HEK293 (cell line): Measurements from ENCODE around the gene RNF4.
"Not testable (repeated sequence)": the region's sequence is repeated elsewhere in the genome, so short reads cannot be mapped to it uniquely, and the experiment has no call there.

Experiments
- CTCF ChIA-PET: fragments of 350-600 bp; formaldehyde crosslinking; extraction: SDS; loops from one replicate; lab custom pipeline; 2021; ENCODE audit warnings: antibody characterized with exemption; lab: Yijun Ruan, JAX
- POLR2A ChIA-PET: fragments of 300-600 bp; formaldehyde crosslinking; extraction: SDS; loops from one replicate; lab custom pipeline; 2020; ENCODE audit warnings: antibody characterized with exemption, inconsistent platforms; lab: Yijun Ruan, JAX
- H3K27ac ChIP-seq: fragments of 200-500 bp; sonication (Bioruptor generic); 2 replicates; pipeline ENCODE4 v1.5.1; 2014; ENCODE audit warnings: low read depth, low read length, control low read depth, inconsistent platforms; ENCODE audit errors: extremely low read depth
- H3K36me3 ChIP-seq, 2 experiments: fragments of 200-500 bp in 1 of 2; sonication (Bioruptor generic) in 1 of 2; 1 replicate in 1 of 2; 2 replicates in 1 of 2; pipeline ENCODE4 v1.5.1; 2014 to 2017; ENCODE audit warnings: inconsistent platforms in 2 of 2, low read length in 2 of 2; ENCODE audit not compliant: control insufficient read depth in 2 of 2, insufficient read depth in 1 of 2
- H3K4me1 ChIP-seq: fragments of 200-500 bp; sonication (Bioruptor generic); 2 replicates; pipeline ENCODE4 v1.5.1; 2014; ENCODE audit warnings: mild to moderate bottlenecking, low read length, inconsistent platforms; ENCODE audit not compliant: control insufficient read depth, insufficient read depth
- H3K4me3 ChIP-seq: 2 replicates; pipeline ENCODE4 v1.5.1; 2011; ENCODE audit warnings: low read depth, mild to moderate bottlenecking, control low read depth, low read length, moderate library complexity
- H3K9me3 ChIP-seq: fragments of 200-500 bp; sonication (Bioruptor generic); 2 replicates; pipeline ENCODE4 v1.5.1; 2014; ENCODE audit warnings: low read depth, low read length, inconsistent platforms; ENCODE audit not compliant: control insufficient read depth, insufficient read depth
- BCL6B ChIP-seq: fragments of 450-650 bp; formaldehyde crosslinking; IDR thresholded peaks from 2 replicates; pipeline ENCODE4 v1.5.1; 2017; ENCODE audit warnings: missing biosample characterization, missing genetic modification characterization
- CTCF ChIP-seq: fragments of 450-650 bp; formaldehyde crosslinking; IDR thresholded peaks from 2 replicates; pipeline ENCODE4 v1.5.1; 2016; ENCODE audit warnings: missing biosample characterization, missing genetic modification characterization
- FEZF1 ChIP-seq: fragments of 450-650 bp; formaldehyde crosslinking; IDR thresholded peaks from 2 replicates; pipeline ENCODE4 v1.5.1; 2016; ENCODE audit warnings: missing biosample characterization, missing genetic modification characterization
- KLF1 ChIP-seq: fragments of 450-650 bp; formaldehyde crosslinking; IDR thresholded peaks from 2 replicates; pipeline ENCODE4 v1.5.1; 2016; ENCODE audit warnings: missing biosample characterization, missing genetic modification characterization
- KLF8 ChIP-seq: fragments of 450-650 bp; formaldehyde crosslinking; IDR thresholded peaks from 2 replicates; pipeline ENCODE4 v1.5.1; 2016; ENCODE audit warnings: missing biosample characterization, missing genetic modification characterization
- MEIS1 ChIP-seq: sonication (generic); formaldehyde crosslinking; IDR thresholded peaks from 2 replicates; pipeline ENCODE4 v1.8.1; 2022; ENCODE audit warnings: missing genetic modification reagents, mild to moderate bottlenecking, borderline replicate concordance
- SCRT2 ChIP-seq: fragments of 450-650 bp; formaldehyde crosslinking; IDR thresholded peaks from 2 replicates; pipeline ENCODE4 v1.5.1; 2016; ENCODE audit warnings: missing biosample characterization, missing genetic modification characterization
- SP2 ChIP-seq: fragments of 450-650 bp; formaldehyde crosslinking; IDR thresholded peaks from 2 replicates; pipeline ENCODE4 v1.5.1; 2016; ENCODE audit warnings: missing biosample characterization, missing genetic modification characterization
- ZBTB20 ChIP-seq: fragments of 450-650 bp; formaldehyde crosslinking; IDR thresholded peaks from 2 replicates; pipeline ENCODE4 v1.5.1; 2016; ENCODE audit warnings: missing biosample characterization, missing genetic modification characterization
- ZBTB8A ChIP-seq: fragments of 450-650 bp; formaldehyde crosslinking; IDR thresholded peaks from 2 replicates; pipeline ENCODE4 v1.5.1; 2016; ENCODE audit warnings: missing biosample characterization, missing genetic modification characterization
- ZEB2 ChIP-seq: fragments of 450-650 bp; formaldehyde crosslinking; IDR thresholded peaks from 2 replicates; pipeline ENCODE4 v1.5.1; 2016; ENCODE audit warnings: missing biosample characterization, missing genetic modification characterization
- ZNF112 ChIP-seq: fragments of 450-650 bp; formaldehyde crosslinking; IDR thresholded peaks from 2 replicates; pipeline ENCODE4 v1.5.0; 2017; ENCODE audit warnings: missing biosample characterization, missing genetic modification characterization
- ZNF114 ChIP-seq: fragments of 450-650 bp; formaldehyde crosslinking; IDR thresholded peaks from 2 replicates; pipeline ENCODE4 v1.5.0; 2017; ENCODE audit warnings: missing biosample characterization, missing genetic modification characterization
- ZNF184 ChIP-seq: fragments of 450-650 bp; IDR thresholded peaks from 2 replicates; pipeline ENCODE4 v1.5.1; 2018; ENCODE audit warnings: missing biosample characterization, mild to moderate bottlenecking, missing genetic modification characterization
- ZNF2 ChIP-seq: fragments of 450-650 bp; formaldehyde crosslinking; IDR thresholded peaks from 2 replicates; pipeline ENCODE4 v1.5.1; 2016; ENCODE audit warnings: missing biosample characterization, missing genetic modification characterization
- ZNF211 ChIP-seq: fragments of 450-650 bp; formaldehyde crosslinking; IDR thresholded peaks from 2 replicates; pipeline ENCODE4 v1.5.1; 2016; ENCODE audit warnings: low read depth, missing biosample characterization, missing genetic modification characterization
- ZNF248 ChIP-seq: fragments of 450-650 bp; formaldehyde crosslinking; IDR thresholded peaks from 2 replicates; pipeline ENCODE4 v1.5.1; 2017; ENCODE audit warnings: missing biosample characterization, missing genetic modification characterization
- ZNF341 ChIP-seq: fragments of 450-650 bp; formaldehyde crosslinking; IDR thresholded peaks from 2 replicates; pipeline ENCODE4; 2016; ENCODE audit warnings: low read depth, missing biosample characterization, missing genetic modification characterization
- ZNF394 ChIP-seq: fragments of 450-650 bp; formaldehyde crosslinking; IDR thresholded peaks from 2 replicates; pipeline ENCODE4 v1.5.1; 2016; ENCODE audit warnings: missing biosample characterization, missing genetic modification characterization, mild to moderate bottlenecking, moderate library complexity, borderline replicate concordance
- ZNF416 ChIP-seq: fragments of 450-650 bp; formaldehyde crosslinking; IDR thresholded peaks from 2 replicates; pipeline ENCODE4 v1.5.1; 2016; ENCODE audit warnings: missing biosample characterization, missing genetic modification characterization
- ZNF518A ChIP-seq: fragments of 450-650 bp; formaldehyde crosslinking; conservative IDR thresholded peaks from 2 replicates; pipeline ENCODE4 v1.5.1; 2016; ENCODE audit warnings: low read depth, missing biosample characterization, missing genetic modification characterization
- ZSCAN5A ChIP-seq: fragments of 450-650 bp; formaldehyde crosslinking; IDR thresholded peaks from 2 replicates; pipeline ENCODE4 v1.5.1; 2016; ENCODE audit warnings: missing biosample characterization, missing genetic modification characterization

The RNF4 gene

GRCh38 chr4:2537011-2537830, 68.3 kb downstream of the RNF4 start (continued):
- TF ChIP-seq ZNF518A (tag by site-specific recombination) (no peak), ZNF248 (tag by site-specific recombination) (no peak), ZEB2 (peak; percentile 69), SCRT2 (tag by site-specific recombination) (no peak), MEIS1 (CRISPR knock-in tag) (no peak), ZBTB20 (tag by site-specific recombination) (peak; percentile 81; the same call in 1 of the 2 replicates), ZBTB8A (peak; percentile 96), SP2 (peak; percentile 82), ZNF341 (tag by site-specific recombination) (peak; percentile 72), ZNF114 (tag by site-specific recombination) (no peak), ZNF112 (tag by site-specific recombination) (no peak), KLF8 (tag by site-specific recombination) (peak; percentile 45; the same call in 1 of the 2 replicates)

GRCh38 chr4:2543580-2544191, 74.8 kb downstream of the RNF4 start:
- H3K27ac ChIP-seq, H3K4me3 ChIP-seq, CTCF ChIA-PET, POLR2A ChIA-PET, H3K4me1 ChIP-seq, H3K9me3 ChIP-seq: not testable (repeated sequence)
- H3K36me3 ChIP-seq, result peaks cover 0 to 15% of the 10 kb centered on the region in 2 experiments; a peak in 2 of 3 replicates

GRCh38 chr4:2545321-2546013, 76.6 kb downstream of the RNF4 start:
- Histone ChIP-seq H3K4me1 (no peaks in the 10 kb centered on the region), H3K9me3 (no peaks in the 10 kb centered on the region), H3K36me3 (peaks cover 0 to 5% of the 10 kb centered on the region in 2 experiments; a peak in 2 of 3 replicates), H3K27ac (no peak overlapping the region), H3K4me3 (no peak overlapping the region)
- ChIA-PET POLR2A (no interaction called here), CTCF (no interaction called here)
- TF ChIP-seq ZNF394 (tag by site-specific recombination) (no peak), CTCF (tag by site-specific recombination) (no peak), BCL6B (no peak), ZNF211 (tag by site-specific recombination) (no peak), ZNF248 (tag by site-specific recombination) (no peak), ZNF114 (tag by site-specific recombination) (no peak), ZNF2 (tag by site-specific recombination) (no peak), ZSCAN5A (tag by site-specific recombination) (no peak), FEZF1 (no peak), ZNF416 (tag by site-specific recombination) (no peak), ZNF184 (tag by site-specific recombination) (no peak), KLF1 (tag by site-specific recombination) (no peak), ZBTB8A (no peak)
